ENCODE results near the gene DOCK3. TPM values are rescaled to one million over a fixed set of nuclear protein-coding genes. Genes with fewer than 3 reads are reported as not detected.

The DOCK3 gene
- total RNA-seq, 3 donors from 2014 or later = 0.17 to 6.1 (median 0.20) TPM

DNA sequence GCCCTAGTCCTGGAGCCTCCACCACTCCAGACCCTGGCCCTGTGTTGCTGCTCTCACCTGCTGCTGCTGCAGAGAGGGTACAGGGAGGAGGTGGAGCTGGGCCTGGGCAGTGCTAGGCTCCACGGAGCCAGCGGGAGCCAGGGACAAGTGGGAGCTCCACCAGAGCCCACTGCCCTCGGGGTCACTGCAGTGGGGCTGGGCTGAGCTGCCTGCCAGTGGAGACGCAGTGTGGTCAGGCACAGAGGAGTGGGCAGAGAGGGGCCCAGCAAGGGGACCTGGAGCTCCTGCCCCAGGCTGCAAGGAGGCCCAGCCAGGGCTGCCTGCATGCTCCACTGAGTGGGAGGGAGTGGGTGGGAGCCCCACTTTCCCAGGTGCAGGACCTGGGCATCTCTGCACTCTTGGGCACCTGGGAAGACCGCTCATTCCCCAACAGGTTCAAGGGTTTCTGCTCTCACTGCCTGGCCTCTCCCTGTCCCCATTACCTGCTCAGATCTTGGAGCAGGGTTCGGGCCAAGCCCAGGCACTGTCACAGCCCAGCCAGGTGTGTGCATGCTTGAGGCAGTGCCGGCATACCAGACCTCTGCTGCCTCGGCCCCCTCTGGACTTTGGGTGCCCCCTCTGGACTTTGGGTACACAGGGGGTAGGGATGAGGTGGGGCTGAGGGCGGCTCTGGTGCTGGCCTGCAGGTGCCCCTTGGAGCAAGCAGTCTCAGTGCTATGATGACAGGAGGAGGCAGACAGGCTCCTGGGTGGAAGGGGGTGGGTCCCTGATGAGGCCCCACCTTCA is 308.0 kb downstream of the DOCK3 start:
- Histone ChIP-seq H3K4me1 (ENCODE audit: low read depth) (no peaks in the 10 kb centered on the region), H3K9me3 (no peaks in the 10 kb centered on the region), H3K36me3 (ENCODE audit: low read depth) (no peaks in the 10 kb centered on the region), H3K4me3 (no peak overlapping the region)
- no peak for DNase-seq
- intact Hi-C loops (cut with DNase I, micrococcal nuclease) = no loop called here
- TF ChIP-seq CTCF (IDR thresholded peaks at IDR 0.05) = no peak
- ATAC-seq = no peak

DNA sequence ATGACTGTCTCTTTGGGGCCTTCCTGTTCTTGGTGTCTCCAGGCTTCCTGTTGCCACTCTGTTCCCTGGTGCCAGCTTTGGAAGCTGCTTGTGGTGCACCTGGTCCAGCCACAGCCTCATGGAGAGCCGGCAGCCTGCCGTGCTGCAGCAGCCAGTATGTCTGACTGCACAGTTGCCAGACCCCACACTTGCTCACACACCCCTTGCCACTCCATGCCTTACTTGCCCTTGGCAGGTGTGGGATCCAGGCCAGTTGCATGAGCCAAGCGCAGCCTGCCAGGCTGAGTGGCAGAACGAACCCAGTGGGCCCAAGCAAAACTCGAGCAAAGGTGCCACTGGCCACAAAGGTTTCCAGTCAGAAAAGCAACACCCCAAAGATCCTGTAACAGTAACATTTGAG is 309.2 kb downstream of the DOCK3 start:
- Histone ChIP-seq H3K36me3 (ENCODE audit: low read depth) (no peaks in the 10 kb centered on the region), H3K4me1 (ENCODE audit: low read depth) (no peaks in the 10 kb centered on the region), H3K9me3 (no peaks in the 10 kb centered on the region), H3K4me3 (no peak overlapping the region)
- no peak for TF ChIP-seq CTCF (IDR thresholded peaks at IDR 0.05)
- no peak for ATAC-seq
- intact Hi-C loops (cut with DNase I, micrococcal nuclease) = no loop called here
- DNase-seq = no peak

DNA sequence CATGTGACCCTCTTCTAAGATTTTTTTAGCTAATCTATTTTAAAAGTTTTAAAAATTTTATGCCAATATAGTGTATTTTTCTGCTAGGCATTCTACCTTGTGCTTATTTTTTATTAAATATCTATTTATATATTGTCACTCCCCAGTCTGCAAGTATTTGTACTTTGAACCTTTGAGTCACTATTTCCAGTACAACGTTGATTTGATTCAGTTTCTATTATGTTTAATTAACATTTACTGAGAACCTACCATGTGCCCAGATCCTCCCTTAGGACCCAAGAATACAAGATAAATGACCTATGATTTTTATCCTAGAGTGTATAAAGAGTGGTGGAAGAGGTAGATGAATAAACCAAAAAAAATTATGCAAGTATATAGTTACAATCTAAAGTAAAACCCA is 311.2 kb downstream of the DOCK3 start:
- Histone ChIP-seq H3K4me1 (ENCODE audit: low read depth) (no peaks in the 10 kb centered on the region), H3K36me3 (ENCODE audit: low read depth) (no peaks in the 10 kb centered on the region), H3K4me3 (no peak overlapping the region), H3K9me3 (peaks cover 4% of the 10 kb centered on the region)
- no peak for DNase-seq
- intact Hi-C loops (cut with DNase I, micrococcal nuclease) = no loop called here
- no peak for TF ChIP-seq CTCF (IDR thresholded peaks at IDR 0.05)
- ATAC-seq = no peak

DNA sequence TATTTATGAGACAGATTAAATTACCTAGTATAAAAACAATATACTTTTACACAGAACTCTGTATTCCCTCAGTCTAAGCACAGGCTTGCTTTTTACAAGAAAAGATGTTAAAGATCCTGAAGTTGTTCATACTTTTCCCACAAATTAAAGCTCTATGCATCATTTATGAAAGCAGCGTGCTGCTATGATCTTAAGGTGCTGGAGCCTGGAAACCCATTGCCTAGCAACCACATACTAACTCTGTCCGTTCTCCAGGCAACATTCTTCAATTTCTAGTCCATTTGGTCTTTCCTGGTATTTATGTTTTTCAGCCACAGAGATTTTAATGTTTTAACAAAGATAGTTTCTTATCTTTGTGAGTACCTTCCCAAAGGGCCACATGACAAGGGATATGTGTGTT is 312.0 kb downstream of the DOCK3 start:
- H3K9me3 ChIP-seq = peaks cover 12% of the 10 kb centered on the region
- no peak for DNase-seq
- H3K4me1 ChIP-seq (ENCODE audit: low read depth) = no peaks in the 10 kb centered on the region
- intact Hi-C loops (cut with DNase I, micrococcal nuclease) = no loop called here
- no peak for TF ChIP-seq CTCF (IDR thresholded peaks at IDR 0.05)
- H3K4me3 ChIP-seq = no peak overlapping the region
- H3K36me3 ChIP-seq (ENCODE audit: low read depth) = no peaks in the 10 kb centered on the region
- ATAC-seq = no peak

DNA sequence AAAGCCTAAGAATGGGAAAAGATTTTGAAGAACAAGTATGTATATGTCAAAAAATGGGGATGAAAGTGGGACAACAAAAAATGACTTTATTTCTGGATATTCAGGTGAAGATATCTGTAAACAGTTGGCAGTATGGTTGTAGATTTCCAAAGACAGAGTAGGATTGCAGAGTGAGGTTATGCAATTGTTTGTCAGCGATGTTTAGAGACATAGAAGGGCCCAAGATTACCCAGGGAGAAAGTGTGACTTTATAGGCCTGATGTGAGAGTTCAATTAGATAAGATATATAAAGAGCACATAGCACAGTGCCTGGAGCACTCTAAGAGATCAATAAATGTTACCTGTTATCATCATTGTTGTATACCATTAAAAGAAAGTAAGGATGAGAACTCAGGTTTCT is 319.8 kb downstream of the DOCK3 start:
- no peak for DNase-seq
- intact Hi-C loops (cut with DNase I, micrococcal nuclease) = no loop called here
- H3K9me3 ChIP-seq = peaks cover 14% of the 10 kb centered on the region
- no peaks in the 10 kb centered on the region for H3K36me3 ChIP-seq (ENCODE audit: low read depth)
- no peaks in the 10 kb centered on the region for H3K4me1 ChIP-seq (ENCODE audit: low read depth)
- peak; percentile 48 for ATAC-seq
- no peak for TF ChIP-seq CTCF (IDR thresholded peaks at IDR 0.05)
- H3K4me3 ChIP-seq = no peak overlapping the region

Measured in mucosa of descending colon (tissue), 3 donors.